B cell (primary cell): ENCODE measurements around the gene NRG2.

Experiments
- CTCF ChIP-seq: fragments of 200-600 bp; IDR thresholded peaks from one replicate; pipeline ENCODE4 v1.8.0; 2022; ENCODE audit warnings: antibody characterized with exemption, mild to moderate bottlenecking
- EZH2 ChIP-seq: IDR thresholded peaks from 2 replicates; pipeline ENCODE4 v1.6.1; 2012; ENCODE audit warnings: borderline replicate concordance, low read depth, mild to moderate bottlenecking, moderate library complexity, low read length; ENCODE audit not compliant: insufficient read depth, poor library complexity, severe bottlenecking

- no peak for TF ChIP-seq CTCF
- no peak for TF ChIP-seq EZH2
These were observed 57.8 kb downstream of the NRG2 start for GRCh38 chr5:139985290-139985689.
